Suprapubic skin (tissue), 4 donors: ENCODE measurements around the gene STK32B. TPM values are rescaled to one million over a fixed set of nuclear protein-coding genes. Genes with fewer than 3 reads are reported as not detected.

ENCODE experiments used
- DNase-seq, 2 donors: peaks; one replicate each; pipeline ENCODE4 v3.0.0-alpha.2; 2019; ENCODE audit warnings: low spot score in 2 of 2
- H3K27ac ChIP-seq: fragments of 200-600 bp; sonication (generic); one replicate; pipeline ENCODE4 v1.5.1; 2019
- H3K27me3 ChIP-seq: fragments of 200-600 bp; sonication (generic); one replicate; pipeline ENCODE4 v1.5.1; 2019
- H3K36me3 ChIP-seq: fragments of 200-600 bp; sonication (generic); one replicate; pipeline ENCODE4 v1.5.1; 2019
- H3K4me1 ChIP-seq: fragments of 200-600 bp; sonication (generic); one replicate; pipeline ENCODE4 v1.5.1; 2019
- H3K4me3 ChIP-seq: fragments of 200-600 bp; sonication (generic); one replicate; pipeline ENCODE4 v1.5.1; 2019; ENCODE audit warnings: mild to moderate bottlenecking
- H3K9me3 ChIP-seq: fragments of 200-600 bp; sonication (generic); one replicate; pipeline ENCODE4 v1.5.1; 2019
- CTCF ChIP-seq, 2 donors: fragments of 200-600 bp in 1 of 2; fragments of 450-650 bp in 1 of 2; sonication (generic) in 1 of 2; IDR thresholded peaks; one replicate each; pipeline ENCODE4 v1.5.1; 2016 to 2019; ENCODE audit warnings: antibody characterized with exemption in 2 of 2, mild to moderate bottlenecking in 1 of 2, moderate library complexity in 1 of 2
- EP300 ChIP-seq: sonication (generic); formaldehyde crosslinking; IDR thresholded peaks from one replicate; pipeline ENCODE4 v1.6.1; 2017; ENCODE audit warnings: antibody characterized with exemption
- POLR2A ChIP-seq, 2 donors: fragments of 450-650 bp; IDR thresholded peaks; one replicate each; pipeline ENCODE4 v1.6.1; 2017; ENCODE audit warnings: antibody characterized with exemption in 2 of 2, mild to moderate bottlenecking in 2 of 2, moderate library complexity in 2 of 2
- POLR2AphosphoS5 ChIP-seq, 3 donors: sonication (generic); formaldehyde crosslinking; IDR thresholded peaks; one replicate each; pipeline ENCODE4 v1.6.1; 2017; ENCODE audit warnings: antibody characterized with exemption in 3 of 3
- WGBS: methylation state at CpG from one replicate; pipeline ENCODE4 v1.1.5; 2018; 5-methylcytosine and 5-hydroxymethylcytosine counted together
- total RNA-seq, 4 donors: library from RNA; depleted of rRNA; stranded (reverse); fragments of >200 nt; gene quantifications; one replicate each; pipeline ENCODE4 v1.1.0, GENCODE V29; 2016

STK32B gene
- total RNA-seq, 4 donors from 2014 or later: 0.76 to 2.2 (median 1.2) TPM

GRCh38 chr4:5330339-5330989, 279.2 kb downstream of the STK32B start:
- Histone ChIP-seq H3K9me3 (no peaks in the 10 kb centered on the region), H3K4me3 (no peak overlapping the region), H3K36me3 (no peaks in the 10 kb centered on the region), H3K27ac (no peak overlapping the region), H3K4me1 (no peaks in the 10 kb centered on the region), H3K27me3 (no peaks in the 10 kb centered on the region)
- no peak for DNase-seq
- TF ChIP-seq EP300: no peak
- TF ChIP-seq POLR2A (IDR thresholded peaks at IDR 0.05): no peak
- no peak for TF ChIP-seq CTCF (IDR thresholded peaks at IDR 0.05)
- TF ChIP-seq POLR2AphosphoS5 (IDR thresholded peaks at IDR 0.05): no peak
- WGBS: 78% methylated on average over 3 of the region's 3 CpGs

- H3K4me3 ChIP-seq: no peak overlapping the region
- H3K27me3 ChIP-seq: no peaks in the 10 kb centered on the region
- H3K9me3 ChIP-seq: no peaks in the 10 kb centered on the region
- DNase-seq: no peak
- no peaks in the 10 kb centered on the region for H3K36me3 ChIP-seq
- H3K4me1 ChIP-seq: no peaks in the 10 kb centered on the region
- WGBS: 43% methylated on average over 2 of the region's 2 CpGs
- no peak overlapping the region for H3K27ac ChIP-seq
- TF ChIP-seq POLR2A (IDR thresholded peaks at IDR 0.05): no peak
- TF ChIP-seq POLR2AphosphoS5 (IDR thresholded peaks at IDR 0.05): no peak
- no peak for TF ChIP-seq EP300
- no peak for TF ChIP-seq CTCF (IDR thresholded peaks at IDR 0.05)
These were observed 286.5 kb downstream of the STK32B start for GRCh38 chr4:5337731-5338130.

GRCh38 chr4:5338531-5338930, 287.3 kb downstream of the STK32B start:
- DNase-seq: no peak
- Histone ChIP-seq H3K4me1 (no peaks in the 10 kb centered on the region), H3K9me3 (no peaks in the 10 kb centered on the region), H3K27ac (no peak overlapping the region), H3K36me3 (no peaks in the 10 kb centered on the region), H3K4me3 (no peak overlapping the region), H3K27me3 (no peaks in the 10 kb centered on the region)
- 55% methylated on average over 1 of the region's 1 CpG for WGBS
- TF ChIP-seq EP300 (no peak), CTCF (IDR thresholded peaks at IDR 0.05) (no peak), POLR2A (IDR thresholded peaks at IDR 0.05) (no peak), POLR2AphosphoS5 (IDR thresholded peaks at IDR 0.05) (no peak)

- DNase-seq: no peak
These were observed 289.7 kb downstream of the STK32B start for GRCh38 chr4:5340991-5341451.

More at GRCh38 chr4:5340991-5341451, 289.7 kb downstream of the STK32B start:
- Histone ChIP-seq H3K4me1 (no peaks in the 10 kb centered on the region), H3K27ac (no peak overlapping the region), H3K36me3 (no peaks in the 10 kb centered on the region), H3K4me3 (no peak overlapping the region), H3K9me3 (no peaks in the 10 kb centered on the region), H3K27me3 (no peaks in the 10 kb centered on the region)
- TF ChIP-seq EP300 (no peak), POLR2A (IDR thresholded peaks at IDR 0.05) (no peak), POLR2AphosphoS5 (IDR thresholded peaks at IDR 0.05) (no peak), CTCF (IDR thresholded peaks at IDR 0.05) (no peak)
- 60% methylated on average over 6 of the region's 6 CpGs for WGBS
